Measurements from ENCODE around the gene ZNRF2.

The ZNRF2 gene

GRCh38 chr7:30412782-30413504, 128.5 kb downstream of the ZNRF2 start:
- peak; percentile 56 for DNase-seq

GRCh38 chr7:30413864-30414263, 129.5 kb downstream of the ZNRF2 start:
- no peak for DNase-seq

Measured in NCI-H146 (cell line).